WTC11 (cell line): ENCODE results near the gene NCSTN.

ENCODE experiments used
- ATF2 ChIP-seq: sonication (generic); formaldehyde crosslinking; IDR thresholded peaks from 2 replicates; pipeline ENCODE4 v1.8.1; 2022; ENCODE audit warnings: low read depth, missing genetic modification reagents, borderline replicate concordance
- CTCF ChIP-seq: fragments of 200-600 bp; IDR thresholded peaks from 2 replicates; pipeline ENCODE4 v1.8.0; 2022; ENCODE audit warnings: antibody characterized with exemption
- NR2C2 ChIP-seq: sonication (generic); formaldehyde crosslinking; IDR thresholded peaks from 2 replicates; pipeline ENCODE4 v1.8.0; 2022; ENCODE audit warnings: mild to moderate bottlenecking, missing genetic modification reagents
- ZNF263 ChIP-seq: sonication (generic); formaldehyde crosslinking; IDR thresholded peaks from 2 replicates; pipeline ENCODE4 v1.8.1; 2022; ENCODE audit warnings: low read depth, mild to moderate bottlenecking, moderate library complexity, missing genetic modification reagents
- ZNF317 ChIP-seq: sonication (generic); formaldehyde crosslinking; IDR thresholded peaks from 2 replicates; pipeline ENCODE4 v1.8.1; 2023; ENCODE audit warnings: low read depth, mild to moderate bottlenecking, moderate library complexity, missing genetic modification reagents, borderline replicate concordance
- TF ChIP-seq, protein P1 (sequence below): sonication (generic); formaldehyde crosslinking; IDR thresholded peaks from 2 replicates; pipeline ENCODE4 v1.8.0; 2022; ENCODE audit warnings: mild to moderate bottlenecking, missing genetic modification reagents

- TF ChIP-seq ZNF263 (CRISPR knock-in tag) (no peak), NR2C2 (CRISPR knock-in tag) (no peak), ATF2 (CRISPR knock-in tag) (no peak), CTCF (no peak), ZNF317 (CRISPR knock-in tag) (no peak)
- TF ChIP-seq, protein P1, sequence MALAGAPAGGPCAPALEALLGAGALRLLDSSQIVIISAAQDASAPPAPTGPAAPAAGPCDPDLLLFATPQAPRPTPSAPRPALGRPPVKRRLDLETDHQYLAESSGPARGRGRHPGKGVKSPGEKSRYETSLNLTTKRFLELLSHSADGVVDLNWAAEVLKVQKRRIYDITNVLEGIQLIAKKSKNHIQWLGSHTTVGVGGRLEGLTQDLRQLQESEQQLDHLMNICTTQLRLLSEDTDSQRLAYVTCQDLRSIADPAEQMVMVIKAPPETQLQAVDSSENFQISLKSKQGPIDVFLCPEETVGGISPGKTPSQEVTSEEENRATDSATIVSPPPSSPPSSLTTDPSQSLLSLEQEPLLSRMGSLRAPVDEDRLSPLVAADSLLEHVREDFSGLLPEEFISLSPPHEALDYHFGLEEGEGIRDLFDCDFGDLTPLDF: no peak
Observed at GRCh38 chr1:160373696-160374095, 30.5 kb downstream of the NCSTN start.
